Subcutaneous adipose tissue (tissue), 4 donors: ENCODE measurements around the gene DUSP22. TPM values are rescaled to one million over a fixed set of nuclear protein-coding genes. Genes with fewer than 3 reads are reported as not detected.

Experiments
- CTCF ChIP-seq: fragments of 450-650 bp; IDR thresholded peaks from one replicate; pipeline ENCODE4 v1.5.1; 2016; ENCODE audit warnings: low read depth, mild to moderate bottlenecking, control low read depth, antibody characterized with exemption, moderate library complexity
- total RNA-seq, 4 donors: library from RNA; depleted of rRNA; stranded (reverse); fragments of >200 nt; gene quantifications; one replicate each; pipeline ENCODE4 v1.1.0, GENCODE V29; 2016

DUSP22 gene
- total RNA-seq, 4 donors from 2014 or later, result 54.0 to 88.9 (median 64.9) TPM

DNA sequence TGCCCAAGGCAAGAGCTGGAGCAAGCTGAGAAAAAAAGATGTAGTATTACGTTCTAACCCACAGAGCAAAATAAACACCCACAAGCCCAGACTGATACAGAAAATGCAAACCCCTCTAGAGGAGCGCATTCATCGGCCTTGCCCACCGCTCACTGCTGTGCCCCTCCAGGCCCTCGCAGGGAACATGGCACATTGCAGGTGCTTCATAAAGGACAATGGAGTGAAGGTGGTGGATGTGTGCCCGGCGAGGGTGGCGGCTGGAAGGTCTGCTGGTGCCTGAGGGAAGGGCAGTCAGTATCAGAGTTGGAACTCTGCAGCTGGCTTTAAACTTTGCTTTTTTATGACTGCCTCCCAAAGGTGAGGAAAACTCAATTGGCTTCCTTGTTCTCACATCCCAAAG is 80.7 kb downstream of the DUSP22 start:
- TF ChIP-seq CTCF, result no peak

- no peak for TF ChIP-seq CTCF
Observed at GRCh38 chr6:373773-374724, 81.8 kb downstream of the DUSP22 start.

GRCh38 chr6:374956-375355 is 82.7 kb downstream of the DUSP22 start:
- no peak for TF ChIP-seq CTCF

DNA sequence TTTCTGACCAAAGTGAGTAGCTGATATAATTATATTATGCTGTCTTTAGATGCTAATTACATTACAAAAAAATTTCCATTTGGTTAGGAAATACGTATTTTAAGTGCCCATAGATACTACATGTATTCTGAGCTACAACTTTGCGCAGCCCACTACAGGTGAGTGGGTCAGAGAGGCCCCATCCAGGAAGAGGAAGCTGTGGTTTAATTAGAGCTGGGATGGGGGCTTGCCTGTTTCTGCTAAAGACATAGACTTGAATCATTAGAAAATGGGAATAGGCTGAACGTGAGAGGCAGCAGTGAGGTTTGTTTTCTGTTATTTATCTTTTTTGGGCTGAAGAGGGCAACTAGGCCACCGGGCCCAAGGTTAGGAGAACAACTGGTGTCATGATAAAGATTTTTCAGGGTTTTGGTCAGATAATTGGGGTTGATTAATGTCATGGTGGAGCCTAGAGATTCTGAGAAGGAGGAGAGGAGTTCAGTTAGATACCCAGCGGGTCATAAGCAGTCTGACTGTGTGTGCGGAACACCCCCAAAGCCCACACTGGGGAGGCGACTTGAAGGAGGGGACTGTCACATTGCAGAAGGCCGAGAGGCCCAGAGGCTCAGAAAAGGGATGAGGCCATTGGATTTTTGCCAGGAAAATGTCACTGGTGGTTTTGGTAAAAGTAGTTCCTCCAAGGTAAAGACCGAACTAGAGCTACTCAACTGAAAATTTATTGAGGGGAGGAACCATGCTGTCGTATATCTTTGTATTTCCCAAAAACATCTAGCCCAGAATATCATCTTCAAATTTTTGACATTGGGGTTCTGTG is 84.7 kb downstream of the DUSP22 start:
- TF ChIP-seq CTCF, result no peak

DNA sequence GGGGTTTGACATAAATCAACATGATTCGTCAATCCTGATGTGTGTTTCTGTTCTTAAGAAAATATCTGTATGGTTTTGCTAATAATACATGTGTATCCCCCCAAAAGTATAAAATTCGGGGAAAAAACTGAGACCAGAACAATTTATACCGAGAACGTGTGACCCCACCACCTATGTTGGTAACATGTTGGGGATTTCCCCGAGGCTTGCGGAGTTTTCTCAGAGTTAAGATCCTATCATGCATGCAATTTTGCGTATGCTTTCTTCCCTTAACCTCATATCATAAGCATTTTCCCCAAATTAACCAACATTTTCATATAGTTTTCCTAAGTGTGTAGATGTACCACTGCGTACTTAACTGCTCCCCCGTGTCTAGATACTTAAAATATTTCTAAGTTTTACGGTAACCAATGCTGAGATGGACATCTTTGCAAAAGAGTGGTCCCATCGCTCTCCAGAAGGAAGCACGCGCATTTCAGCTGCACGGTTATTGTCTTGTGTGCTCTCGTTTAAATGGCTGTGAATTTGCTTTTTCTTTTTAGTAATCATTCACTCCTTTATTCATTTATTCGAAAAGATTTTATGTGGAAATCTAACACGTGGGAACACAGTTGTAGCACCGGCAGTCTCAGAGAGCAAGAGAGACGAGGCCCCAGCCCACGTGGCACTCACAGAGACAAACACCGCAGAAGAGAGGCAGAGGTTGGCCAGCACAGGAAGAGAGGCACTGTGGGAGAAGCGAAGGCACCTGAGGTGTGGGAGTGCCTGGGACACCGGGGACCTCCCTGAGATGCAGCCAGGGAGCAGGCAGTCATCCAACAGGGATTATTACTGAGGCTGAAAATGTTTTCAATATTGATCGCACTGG is 86.0 kb downstream of the DUSP22 start:
- no peak for TF ChIP-seq CTCF

- TF ChIP-seq CTCF, result no peak
Observed at GRCh38 chr6:378958-379409, 86.7 kb downstream of the DUSP22 start.
